HG03469 (cell line): ENCODE data around the gene RTN4.
"Not testable (repeated sequence)": the region's sequence is repeated elsewhere in the genome, so short reads cannot be mapped to it uniquely, and the experiment has no call there.

ENCODE experiments used
- ATAC-seq: cut with Tn5 transposase; IDR thresholded peaks from one replicate; pipeline ENCODE4 v1.9.1; 2021; ENCODE audit warnings: mild to moderate bottlenecking, moderate library complexity, moderate number of reproducible peaks; ENCODE audit not compliant: unreplicated experiment

The RTN4 gene

DNA sequence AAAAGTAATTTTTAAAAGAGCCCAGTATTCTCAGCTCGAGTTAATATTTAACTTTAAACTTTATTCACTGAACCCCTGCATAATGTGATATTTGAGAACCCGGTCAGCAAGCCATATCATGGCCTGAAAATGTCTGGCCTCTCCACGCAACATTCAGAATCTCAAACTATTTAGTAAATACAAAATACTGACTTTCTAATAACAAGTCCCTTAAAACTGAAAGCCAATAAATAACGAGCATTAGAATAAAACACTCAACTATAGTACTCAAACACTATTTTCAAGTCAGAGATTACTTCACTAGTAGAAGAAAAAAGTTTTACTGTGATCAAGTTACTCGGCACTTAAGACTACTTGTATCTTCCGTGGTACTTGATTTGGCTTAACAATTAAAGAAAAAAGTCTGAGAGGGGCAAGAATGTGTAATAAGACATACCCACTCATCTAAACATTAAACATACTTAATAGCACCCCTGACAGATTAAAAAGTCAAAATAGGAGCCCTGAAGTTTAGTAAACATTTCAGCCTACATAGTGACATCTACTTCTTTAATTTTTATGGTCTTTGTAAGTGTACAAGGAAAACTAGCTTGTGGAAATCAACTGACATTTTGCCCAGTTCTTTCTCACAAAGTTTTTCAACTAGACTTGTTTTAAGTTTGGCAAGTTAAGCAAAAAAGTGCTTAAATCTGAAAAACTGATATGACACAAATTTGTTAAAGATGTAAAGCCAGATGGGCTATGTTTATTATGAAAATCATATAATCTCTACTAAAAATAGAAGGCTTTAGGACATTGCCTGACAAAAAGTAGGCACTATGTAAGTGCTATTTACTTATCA, 38.2 kb downstream of the RTN4 start:
- ATAC-seq = no peak

DNA sequence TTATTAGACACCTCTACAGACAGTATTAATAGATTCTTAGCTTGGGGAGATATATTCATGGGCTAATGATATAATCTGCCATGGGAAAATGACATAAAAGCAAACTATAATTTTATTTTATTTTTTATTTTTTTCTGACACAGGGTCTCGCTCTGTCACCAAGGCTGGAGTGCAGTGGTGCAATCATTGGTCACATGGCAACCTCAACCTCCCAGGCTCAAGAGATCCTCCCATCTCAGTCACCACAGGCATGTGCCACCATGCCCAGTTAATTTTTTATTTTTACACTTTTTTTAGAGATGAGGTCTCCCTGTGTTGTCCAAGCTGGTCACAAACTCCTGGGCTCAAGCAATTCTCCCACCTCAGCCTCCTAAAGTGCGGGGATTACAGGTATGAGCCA, 39.3 kb downstream of the RTN4 start:
- no peak for ATAC-seq

DNA sequence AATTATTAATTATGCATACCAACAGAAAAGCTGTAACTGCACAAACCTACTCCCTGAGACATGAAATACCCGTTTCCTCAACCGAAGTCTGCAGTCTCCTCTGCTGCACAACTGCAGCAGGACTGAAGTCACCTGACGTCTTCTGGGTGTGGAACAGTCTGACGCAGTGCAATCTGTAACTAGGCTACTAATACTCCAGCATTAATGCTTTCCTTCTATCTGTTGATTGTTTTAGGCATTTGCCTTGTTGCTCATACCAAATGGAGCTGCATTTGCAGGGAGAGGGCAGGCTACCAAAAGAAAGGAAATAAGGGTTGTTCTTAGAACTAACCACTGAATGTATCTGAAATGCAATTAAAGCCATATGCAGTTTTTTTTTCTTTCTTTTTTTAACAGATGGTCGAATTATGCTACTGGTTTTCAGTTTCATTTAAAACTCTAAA, 40.1 kb downstream of the RTN4 start:
- peak; percentile 95 for ATAC-seq

DNA sequence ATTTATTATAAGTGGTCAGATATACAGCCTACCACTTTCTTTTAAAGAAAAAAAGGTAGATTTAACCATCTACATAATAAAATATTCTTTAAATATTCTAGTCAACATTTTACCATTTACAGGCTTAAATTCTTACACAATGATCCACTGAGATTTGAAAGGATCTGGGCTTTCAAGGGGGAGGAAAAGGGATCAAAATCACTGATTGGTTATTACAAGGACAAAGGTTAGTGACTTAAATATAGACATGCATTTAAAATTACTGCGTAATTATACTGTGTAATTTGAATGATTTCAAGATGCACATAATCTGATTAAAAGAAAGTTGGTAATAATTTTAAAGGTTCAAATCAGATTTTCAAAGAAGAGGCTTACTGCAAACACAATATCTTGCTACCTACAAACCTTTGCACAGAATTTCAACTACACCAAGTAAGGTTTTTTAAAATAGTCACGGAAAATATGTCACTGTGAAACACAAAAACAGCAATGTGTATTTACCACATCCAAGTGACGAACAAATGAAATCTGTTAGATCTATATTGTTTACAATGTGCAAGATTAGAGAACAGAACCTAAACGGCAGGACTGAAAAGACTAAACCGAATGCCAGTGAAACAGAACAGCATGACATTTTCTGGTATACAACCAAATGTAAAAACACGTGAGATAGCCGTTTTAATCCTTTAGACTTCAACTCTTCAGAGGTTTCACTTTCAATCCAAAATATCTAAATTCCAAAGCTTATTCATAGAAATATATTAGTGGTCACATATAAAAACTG, 40.8 kb downstream of the RTN4 start:
- ATAC-seq = peak; percentile 11

DNA sequence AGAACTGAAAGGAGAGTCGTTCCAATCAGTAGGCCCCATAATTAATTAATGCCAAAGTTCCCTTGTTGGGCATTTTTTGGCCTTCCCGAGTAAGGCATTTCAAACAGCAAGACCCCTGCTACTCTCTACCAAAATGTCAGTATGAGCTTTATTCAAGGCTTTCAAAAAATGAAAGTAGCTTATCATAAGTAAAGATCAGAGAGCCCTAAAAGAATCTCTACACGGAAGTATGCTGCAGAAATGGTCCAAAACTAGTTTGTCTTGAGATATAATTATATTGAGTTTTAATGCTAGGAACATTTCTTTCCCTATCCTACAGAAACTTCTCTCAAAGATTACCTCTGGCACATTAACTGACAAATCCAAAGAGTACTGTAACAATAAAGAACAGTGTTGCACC, 43.9 kb downstream of the RTN4 start:
- ATAC-seq = no peak

DNA sequence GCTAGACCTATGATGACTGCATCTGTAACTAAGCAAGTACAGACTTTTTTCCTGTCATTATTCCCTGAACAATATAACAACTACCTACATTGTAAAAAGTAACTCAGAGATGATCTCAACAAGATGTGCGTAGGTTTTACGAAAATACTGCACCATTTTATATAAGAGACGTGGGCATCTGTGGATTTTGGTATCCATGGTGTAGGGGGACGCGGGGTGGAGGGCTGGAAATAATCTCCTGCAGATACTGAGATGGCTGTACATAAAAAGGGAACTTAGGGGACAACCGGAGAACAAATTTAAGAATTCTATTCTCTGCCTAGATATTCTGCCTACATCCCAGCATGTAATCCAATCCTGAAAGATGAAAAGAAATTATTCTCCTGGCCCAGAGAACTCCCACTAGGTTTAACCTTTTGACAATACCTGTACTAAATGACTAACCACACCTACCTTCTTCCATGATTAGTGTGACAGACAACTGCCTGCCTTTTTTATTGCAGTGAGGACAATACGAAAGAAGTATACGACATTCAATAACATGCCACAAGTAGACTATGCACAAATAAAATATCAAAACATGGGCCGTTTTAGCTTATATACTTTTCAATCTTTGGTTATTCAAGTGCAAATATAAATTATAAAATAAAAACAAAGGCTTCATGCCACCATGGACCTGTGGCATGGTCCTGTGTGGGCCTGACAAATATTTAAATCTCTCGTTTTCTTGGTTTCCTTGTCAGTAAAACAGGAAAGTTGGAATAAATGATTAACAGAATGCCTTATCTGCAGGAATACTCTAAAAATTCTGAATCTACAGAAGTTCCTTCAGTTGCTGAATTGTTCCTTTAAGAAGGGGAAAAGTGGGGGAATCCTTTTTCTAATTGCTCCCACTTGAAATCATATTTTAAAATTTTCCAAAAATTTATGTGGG, 46.3 kb downstream of the RTN4 start:
- ATAC-seq = no peak

DNA sequence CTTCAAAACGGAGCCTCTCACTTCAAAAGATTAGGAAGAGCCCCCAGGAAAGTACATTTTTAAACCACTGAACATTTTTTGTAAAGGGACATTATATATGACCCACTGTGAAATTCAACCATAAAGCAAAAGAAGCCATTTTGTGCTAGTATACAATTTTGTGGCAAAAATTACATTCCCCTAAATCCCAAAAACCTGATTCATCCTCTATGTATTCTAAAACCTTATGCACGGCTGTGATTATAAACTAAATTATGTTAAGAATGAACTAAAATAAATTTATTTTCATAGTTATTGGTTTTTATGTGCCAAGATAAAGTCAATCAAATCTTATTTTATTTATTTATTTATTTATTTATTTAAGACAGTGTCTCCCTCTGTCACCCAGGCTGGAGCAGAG, 48.5 kb downstream of the RTN4 start:
- ATAC-seq = no peak

DNA sequence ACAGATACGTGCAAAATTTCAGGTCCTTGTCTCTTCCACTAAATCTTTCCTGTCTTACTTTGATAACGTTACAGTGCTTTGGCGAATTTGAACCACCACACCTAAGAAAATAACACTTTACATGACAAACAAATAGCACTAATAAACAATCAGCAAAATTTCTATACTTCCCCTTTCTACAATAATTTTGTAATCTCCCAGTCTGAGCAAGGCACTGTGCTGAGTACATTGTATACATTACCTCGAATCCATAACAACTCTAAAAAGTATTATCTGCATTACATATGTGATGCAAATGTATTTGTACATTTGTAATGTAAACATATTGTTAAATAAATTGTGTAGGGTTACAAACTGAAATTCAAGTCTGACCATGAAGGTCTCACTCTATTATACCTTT, 49.9 kb downstream of the RTN4 start:
- ATAC-seq = no peak

DNA sequence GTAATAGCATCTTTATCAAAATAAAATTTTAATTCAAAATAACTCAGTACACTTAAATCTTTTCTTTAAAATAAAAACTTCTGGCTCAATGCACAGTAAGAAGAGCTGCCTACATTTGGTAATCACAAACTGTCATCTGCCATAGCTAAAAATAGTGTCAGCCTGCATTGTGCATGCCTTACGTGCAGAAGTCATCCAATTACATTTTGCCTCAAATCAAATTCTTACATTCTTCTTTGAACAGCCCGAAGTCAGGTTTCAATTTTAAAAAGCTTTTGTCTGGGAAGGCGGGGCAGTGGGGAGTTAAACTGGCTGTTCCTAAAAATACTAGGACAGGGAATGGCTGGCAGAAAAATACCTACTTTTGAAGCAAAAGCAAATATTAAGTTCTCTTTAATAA, 51.1 kb downstream of the RTN4 start:
- ATAC-seq = no peak

DNA sequence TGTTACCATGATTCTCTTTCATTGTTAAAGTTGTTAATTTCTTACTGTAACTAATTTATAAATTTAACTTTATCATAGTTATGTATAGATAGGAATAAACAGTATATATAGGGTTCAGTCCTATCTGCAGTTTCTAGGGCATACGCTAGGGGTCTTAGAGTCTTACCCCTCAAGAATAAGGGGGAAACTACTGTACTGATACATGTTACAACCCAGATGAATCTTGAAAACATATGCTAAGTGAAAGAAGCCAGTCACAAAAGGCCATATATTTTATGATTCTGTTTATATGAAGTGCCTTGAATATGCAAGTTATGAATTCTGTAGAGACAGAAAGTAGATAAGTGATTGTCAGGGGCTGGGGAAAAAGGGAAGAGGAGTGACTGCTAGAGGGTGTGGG, 52.4 kb downstream of the RTN4 start:
- ATAC-seq = no peak

DNA sequence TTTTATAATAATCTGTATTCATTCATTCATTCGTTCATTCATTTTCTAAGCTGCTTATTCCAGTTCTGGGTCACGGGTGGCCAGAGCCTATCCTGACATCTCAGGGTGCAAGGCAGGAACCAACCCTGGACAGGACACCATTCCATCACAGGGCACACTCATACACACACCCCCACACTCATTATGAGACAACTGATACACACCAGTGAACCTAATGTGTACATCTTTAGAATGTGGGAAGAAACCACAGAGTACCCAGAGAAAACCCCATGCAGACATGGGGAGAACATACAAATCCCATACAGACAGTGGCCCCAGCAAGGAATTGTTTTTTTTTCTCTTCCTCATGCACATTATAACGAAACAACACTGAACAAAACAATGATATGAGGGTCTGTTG, 54.7 kb downstream of the RTN4 start:
- no peak for ATAC-seq

DNA sequence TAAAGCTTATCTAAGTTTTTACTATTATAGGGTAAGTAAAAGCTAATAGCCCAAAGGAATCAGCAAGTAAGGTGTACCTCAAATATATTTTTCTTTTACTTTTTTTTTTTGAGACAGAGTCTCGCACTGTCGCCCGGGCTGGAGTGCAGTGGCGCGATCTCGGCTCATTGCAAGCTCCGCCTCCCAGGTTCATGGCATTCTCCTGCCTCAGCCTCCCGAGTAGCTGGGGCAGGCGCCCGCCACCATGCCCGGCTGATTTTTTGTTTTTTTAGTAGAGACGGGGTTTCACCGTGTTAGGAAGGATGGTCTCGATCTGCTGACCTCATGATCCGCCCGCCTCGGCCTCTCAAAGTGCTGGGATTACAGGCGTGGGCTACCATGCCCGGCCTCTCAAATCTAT, 59.6 kb downstream of the RTN4 start:
- not testable (repeated sequence) for ATAC-seq

DNA sequence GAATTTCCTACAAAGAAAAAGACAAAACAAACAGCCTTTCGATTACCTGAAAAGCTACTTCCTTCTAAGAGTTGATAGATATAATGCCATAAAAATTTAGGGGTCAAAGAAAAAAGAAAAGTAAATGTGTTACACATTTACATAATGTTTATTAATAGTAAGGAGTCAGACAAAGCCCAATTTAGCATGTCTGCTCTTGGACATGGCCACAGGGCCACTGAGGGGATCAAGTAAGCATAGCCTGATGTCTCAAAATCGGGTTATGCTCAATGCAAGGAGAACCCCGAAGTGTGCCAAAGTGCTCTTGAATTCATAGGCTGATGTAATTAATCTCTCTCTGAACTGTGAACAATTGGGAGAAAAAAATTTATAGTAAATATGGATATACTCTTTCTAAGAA, 61.6 kb downstream of the RTN4 start:
- no peak for ATAC-seq

DNA sequence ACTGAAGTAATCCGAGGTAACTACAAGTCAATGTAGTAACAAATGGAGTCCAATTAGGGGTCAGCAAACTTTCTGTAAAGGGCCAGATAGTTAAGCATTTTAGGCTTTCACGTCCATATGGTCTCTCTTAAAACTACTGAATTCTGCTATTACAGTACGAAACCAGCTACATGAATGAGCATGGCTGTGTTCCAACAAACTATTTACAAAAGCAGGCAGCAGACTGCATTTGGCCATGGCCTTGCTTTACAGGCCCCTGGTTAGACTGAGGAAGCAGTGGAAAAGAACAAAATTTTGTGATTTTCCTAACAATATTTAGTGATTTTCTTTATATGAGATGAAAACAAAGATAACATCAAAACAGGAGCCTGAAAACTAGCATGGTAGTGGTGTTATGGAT, 64.0 kb downstream of the RTN4 start:
- ATAC-seq = no peak

DNA sequence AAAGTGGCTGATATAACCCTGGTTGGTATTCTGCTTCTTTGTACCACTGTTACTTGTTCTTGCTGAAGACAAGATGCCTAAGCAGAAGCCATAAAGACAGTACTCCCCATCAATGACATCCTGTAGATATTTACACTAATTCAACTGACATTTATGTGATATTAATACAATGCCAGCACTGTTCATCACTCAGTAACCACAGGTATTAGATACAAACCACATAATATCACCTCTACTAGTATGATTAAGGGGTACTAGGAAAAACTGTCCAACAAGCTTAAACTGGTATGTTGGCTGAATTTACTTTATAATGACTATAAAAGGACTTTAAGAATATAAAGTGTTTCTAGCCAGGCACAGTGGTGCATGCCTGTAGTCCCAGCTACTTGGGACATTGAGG, 65.8 kb downstream of the RTN4 start:
- no peak for ATAC-seq

DNA sequence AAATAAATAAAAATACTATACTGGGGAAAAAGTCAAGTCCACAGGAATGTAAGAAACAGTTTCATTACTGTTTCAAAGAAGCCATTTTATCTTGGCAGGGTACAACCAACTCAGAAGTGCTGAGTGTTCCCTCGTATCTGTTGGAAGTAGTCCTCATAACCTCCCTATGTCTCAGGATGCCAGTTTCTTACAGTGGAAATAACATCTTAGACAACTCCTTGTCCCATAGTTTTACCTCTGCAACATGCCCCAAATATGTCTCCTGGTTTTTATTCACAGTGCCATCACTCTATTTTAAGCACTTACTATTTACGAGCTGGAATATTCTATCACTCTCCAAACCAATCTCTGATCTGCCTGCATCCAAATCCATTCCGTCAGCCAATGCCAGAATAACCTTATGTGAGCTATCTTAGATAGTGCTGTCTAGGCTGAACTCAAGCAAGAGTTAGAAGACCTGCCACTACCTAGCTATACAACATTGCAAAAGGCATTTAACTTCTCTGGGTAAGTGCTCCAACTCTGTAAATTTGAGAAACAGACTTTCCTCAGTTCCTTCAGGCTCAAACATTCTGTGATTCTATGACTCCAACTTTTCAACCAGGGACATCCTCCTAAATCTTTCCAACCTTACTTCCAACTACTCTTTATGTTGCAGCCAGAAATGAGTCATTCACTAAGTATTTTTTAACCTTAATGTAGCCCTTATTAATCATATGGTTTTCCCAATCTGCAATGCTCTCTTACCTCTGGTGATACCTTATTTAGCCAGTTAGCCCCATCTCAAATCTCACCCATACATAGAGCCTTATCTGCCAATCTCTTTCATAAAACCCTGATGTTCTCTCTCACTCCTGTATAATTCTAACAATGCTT, 66.7 kb downstream of the RTN4 start:
- ATAC-seq = no peak

DNA sequence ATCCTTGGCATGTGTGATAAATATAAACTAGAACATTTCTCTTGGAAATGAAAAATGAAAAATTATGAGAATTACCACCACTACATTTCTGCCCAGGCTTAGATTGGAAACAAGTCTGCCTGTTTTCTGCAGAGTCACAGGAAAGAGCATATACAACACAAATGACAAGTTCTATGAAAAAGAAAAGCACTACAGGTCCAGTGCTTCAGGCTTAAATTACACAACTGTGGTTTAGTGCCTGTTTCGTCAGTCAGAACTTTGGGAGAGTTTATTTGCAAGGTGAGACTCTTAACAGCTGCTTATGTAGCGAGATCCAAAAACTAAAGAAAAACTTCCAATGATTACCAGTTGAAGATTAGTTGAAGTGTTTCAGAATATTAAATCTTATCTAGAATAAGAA, 68.9 kb downstream of the RTN4 start:
- no peak for ATAC-seq

DNA sequence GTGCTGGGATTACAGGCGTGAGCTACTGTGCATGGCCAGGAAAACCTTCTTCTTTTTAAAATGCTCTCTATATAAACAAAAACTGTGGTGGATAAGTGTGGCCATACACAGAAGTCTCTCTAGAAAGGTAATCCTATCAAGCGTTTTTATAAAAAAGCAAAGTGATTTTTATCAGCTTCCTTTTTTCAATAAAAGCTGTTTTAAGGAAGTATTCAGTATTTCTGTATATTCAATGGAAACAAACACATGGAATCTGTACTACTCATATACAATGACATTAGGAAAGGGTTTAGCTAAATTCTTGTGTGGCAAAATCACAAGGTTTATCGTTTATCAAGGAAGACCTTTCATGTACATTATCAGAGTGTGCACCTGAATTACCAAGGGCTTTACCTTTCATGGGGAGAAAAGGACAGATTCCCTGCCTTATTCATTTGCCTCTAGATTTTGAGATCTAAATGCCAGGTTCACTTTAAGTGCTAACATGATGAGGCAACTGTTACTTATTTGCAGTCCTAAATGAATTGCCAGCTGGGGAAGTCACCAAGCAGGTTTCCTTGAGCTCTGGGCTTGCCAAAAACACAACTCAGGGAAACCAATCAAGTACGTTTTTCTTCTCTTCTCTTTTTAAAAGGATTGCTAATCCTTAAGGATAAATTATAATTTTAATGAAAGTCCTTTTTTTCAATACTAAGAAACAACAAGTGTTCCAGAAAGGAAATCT, 70.8 kb downstream of the RTN4 start:
- no peak for ATAC-seq

DNA sequence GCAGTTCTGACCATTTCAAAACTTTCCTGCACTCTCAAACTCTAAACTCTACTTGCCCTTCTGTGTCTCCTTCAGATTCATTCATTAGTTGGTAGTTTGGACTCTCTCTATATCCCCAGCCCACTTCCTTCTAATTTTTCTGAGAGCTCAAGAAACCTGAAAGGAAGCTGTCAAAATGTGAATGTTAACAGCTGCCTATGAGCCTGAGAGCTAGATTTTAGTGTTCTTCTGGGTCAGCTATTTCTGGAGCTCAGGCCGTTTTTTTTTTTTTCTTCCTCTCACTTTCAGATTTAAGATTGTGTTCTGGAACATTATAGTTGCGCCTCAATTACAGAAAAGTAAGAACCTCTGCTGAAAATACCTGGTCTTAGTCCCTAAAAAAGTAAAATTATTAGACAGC, 73.1 kb downstream of the RTN4 start:
- ATAC-seq = peak; percentile 79
